ENCODE results near the gene DHX15. TPM values are rescaled to one million over a fixed set of nuclear protein-coding genes. Genes with fewer than 3 reads are reported as not detected.
A peak's percentile ranks its signal among the peaks of the same experiment; 100 is the strongest.

The DHX15 gene
- total RNA-seq, 1 experiment from 2014 or later = 287 TPM

DNA sequence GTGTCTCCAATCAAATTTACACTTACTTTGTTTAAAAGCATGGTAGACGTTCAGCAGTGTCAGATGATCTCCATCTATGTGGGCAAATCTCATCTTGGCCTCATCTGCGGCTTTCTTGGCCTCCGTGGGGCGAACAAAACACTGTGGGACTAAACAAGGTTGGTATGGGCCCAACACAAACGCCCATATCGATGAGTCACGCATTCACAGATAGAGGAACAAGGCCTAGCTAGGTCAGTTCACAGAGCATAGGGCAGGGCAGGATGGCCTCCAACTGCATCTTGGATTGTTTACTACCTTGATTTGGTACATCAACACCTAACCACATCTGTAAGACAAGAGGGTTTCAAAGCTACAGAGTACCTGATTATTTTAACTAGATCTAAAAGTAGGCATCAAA lies 47.3 kb downstream of the DHX15 start:
- H2BK120ac ChIP-seq (ENCODE audit: low read depth, low read length, poor library complexity, severe bottlenecking) = no peak overlapping the region
- no peak overlapping the region for H3K27ac ChIP-seq (ENCODE audit: insufficient read length, low read depth, low read length)
- H3K9ac ChIP-seq (ENCODE audit: extremely low read depth, insufficient read length, low read length) = no peak overlapping the region
- no peaks in the 10 kb centered on the region for H3K9me3 ChIP-seq (ENCODE audit: control insufficient read depth, low read depth, low read length)
- H4K20me1 ChIP-seq (ENCODE audit: control insufficient read depth, insufficient read depth, insufficient read length) = no peaks in the 10 kb centered on the region
- no peaks in the 10 kb centered on the region for H3K9me3 Mint-ChIP-seq
- no peak overlapping the region for H3T11ph ChIP-seq (ENCODE audit: low read length)
- peaks cover 3 to 29% of the 10 kb centered on the region in 2 experiments; a peak in 3 of 4 replicates for H3K4me1 Mint-ChIP-seq
- H2AFZ ChIP-seq (ENCODE audit: low read length) = no peak overlapping the region
- H2BK20ac ChIP-seq (ENCODE audit: low read depth, low read length, poor library complexity, severe bottlenecking) = no peak overlapping the region
- WGBS (ENCODE audit: extremely low coverage, insufficient read length, low lambda C conversion rate) = no CpG with 5 or more reads among the region's 7 CpGs
- H3K27me3 Mint-ChIP-seq (ENCODE audit: low read depth) = no peaks in the 10 kb centered on the region
- H4K5ac ChIP-seq (ENCODE audit: insufficient read length, low read depth, low read length) = no peak overlapping the region
- no peak overlapping the region for H2AK5ac ChIP-seq (ENCODE audit: insufficient read length, low read length)
- no peak overlapping the region for H3K14ac ChIP-seq (ENCODE audit: insufficient read depth, low read length)
- no peak overlapping the region for H4K8ac ChIP-seq (replicated peaks; ENCODE audit: insufficient read length, low read depth, low read length)
- no peak overlapping the region for H2BK5ac ChIP-seq (ENCODE audit: insufficient read length, low read length)
- H2BK15ac ChIP-seq (ENCODE audit: low read depth, low read length) = no peak overlapping the region
- H3K56ac ChIP-seq (ENCODE audit: insufficient read length, low read depth, low read length) = no peak overlapping the region
- DNase-seq = no peak
- no peak overlapping the region for H2BK12ac ChIP-seq (ENCODE audit: insufficient read length, low read depth, low read length)
- H3K18ac ChIP-seq (ENCODE audit: insufficient read length, low read depth, low read length) = no peak overlapping the region
- no peaks in the 10 kb centered on the region for H3K4me1 ChIP-seq (ENCODE audit: insufficient read depth, low read length)
- no peak overlapping the region for H3K4me2 ChIP-seq (ENCODE audit: insufficient read depth, insufficient read length, low read length)
- H3K4me3 Mint-ChIP-seq = no peak overlapping the region
- no peak overlapping the region for H3K23ac ChIP-seq (ENCODE audit: insufficient read length, low read depth, low read length)
- H3K79me2 ChIP-seq (ENCODE audit: insufficient read depth, low read length) = peaks cover 2% of the 10 kb centered on the region; the same call in 1 of the 2 replicates
- H4K91ac ChIP-seq (ENCODE audit: insufficient read length, low read depth, low read length) = no peak overlapping the region
- no peaks in the 10 kb centered on the region for H3K23me2 ChIP-seq (ENCODE audit: insufficient read length, low read depth, low read length, poor library complexity, severe bottlenecking)
- peaks cover 7% of the 10 kb centered on the region for H3K79me1 ChIP-seq (ENCODE audit: insufficient read depth, low read depth, low read length, poor library complexity, severe bottlenecking)
- no peaks in the 10 kb centered on the region for H3K27me3 ChIP-seq (ENCODE audit: insufficient read depth, low read length)
- no peak overlapping the region for H3K4ac ChIP-seq (ENCODE audit: low read depth, low read length)
- TF ChIP-seq, protein P1, sequence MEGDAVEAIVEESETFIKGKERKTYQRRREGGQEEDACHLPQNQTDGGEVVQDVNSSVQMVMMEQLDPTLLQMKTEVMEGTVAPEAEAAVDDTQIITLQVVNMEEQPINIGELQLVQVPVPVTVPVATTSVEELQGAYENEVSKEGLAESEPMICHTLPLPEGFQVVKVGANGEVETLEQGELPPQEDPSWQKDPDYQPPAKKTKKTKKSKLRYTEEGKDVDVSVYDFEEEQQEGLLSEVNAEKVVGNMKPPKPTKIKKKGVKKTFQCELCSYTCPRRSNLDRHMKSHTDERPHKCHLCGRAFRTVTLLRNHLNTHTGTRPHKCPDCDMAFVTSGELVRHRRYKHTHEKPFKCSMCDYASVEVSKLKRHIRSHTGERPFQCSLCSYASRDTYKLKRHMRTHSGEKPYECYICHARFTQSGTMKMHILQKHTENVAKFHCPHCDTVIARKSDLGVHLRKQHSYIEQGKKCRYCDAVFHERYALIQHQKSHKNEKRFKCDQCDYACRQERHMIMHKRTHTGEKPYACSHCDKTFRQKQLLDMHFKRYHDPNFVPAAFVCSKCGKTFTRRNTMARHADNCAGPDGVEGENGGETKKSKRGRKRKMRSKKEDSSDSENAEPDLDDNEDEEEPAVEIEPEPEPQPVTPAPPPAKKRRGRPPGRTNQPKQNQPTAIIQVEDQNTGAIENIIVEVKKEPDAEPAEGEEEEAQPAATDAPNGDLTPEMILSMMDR (conservative IDR thresholded peaks at IDR 0.05) = no peak
- peak overlapping the region; percentile 37 to 86 (median 47); a peak in 4 of 7 replicates for H3K27ac Mint-ChIP-seq
- H3K36me3 Mint-ChIP-seq (ENCODE audit: insufficient read depth in 1 of 3, low read depth in 3 of 3) = peaks cover 45 to 84% (median 81%) of the 10 kb centered on the region in 3 experiments
